ENCODE data around the gene SMCO3. TPM values are rescaled to one million over a fixed set of nuclear protein-coding genes. Genes with fewer than 3 reads are reported as not detected.

SMCO3 gene
- polyA plus RNA-seq, 1 donor from 2014 or later: 2.7 TPM

DNA sequence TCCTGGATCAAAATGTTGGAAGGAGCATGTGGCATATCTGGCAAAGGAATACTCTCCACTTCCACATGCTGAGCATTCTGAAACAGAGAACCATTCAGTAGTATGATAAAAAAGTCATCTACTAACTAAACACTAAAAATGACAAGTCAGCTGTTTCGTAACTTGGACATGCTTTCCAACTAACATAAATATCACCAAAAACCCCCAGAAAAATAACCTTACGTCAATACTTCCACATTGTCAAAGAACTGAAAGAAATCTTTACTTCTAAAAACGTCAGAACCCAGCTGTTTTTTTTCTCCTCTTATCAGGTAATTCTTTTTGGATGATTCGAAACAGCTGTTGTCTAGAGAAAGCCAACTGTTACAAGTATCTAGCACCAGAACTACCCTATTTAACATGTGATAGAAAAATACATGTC lies 18.9 kb downstream of the SMCO3 start:
- Histone ChIP-seq H3K79me2 (replicated peaks; ENCODE audit: insufficient read depth, low read length) (peaks cover 23% of the 10 kb centered on the region), H3K9me2 (ENCODE audit: insufficient read depth, low read length) (no peaks in the 10 kb centered on the region), H3K9me3 (ENCODE audit: low read length) (no peaks in the 10 kb centered on the region), H3K9ac (ENCODE audit: low read length) (no peak overlapping the region), H3K27ac (ENCODE audit: low read length) (no peak overlapping the region), H3F3A (ENCODE audit: insufficient read depth, low read length, poor library complexity, severe bottlenecking) (no peaks in the 10 kb centered on the region), H3K27me3 (ENCODE audit: insufficient read depth, low read depth, low read length) (no peaks in the 10 kb centered on the region), H3K36me3 (ENCODE audit: insufficient read depth, low read length) (peaks cover 35% of the 10 kb centered on the region), H3K4me2 (ENCODE audit: low read length) (no peak overlapping the region), H3K4me3 (ENCODE audit: low read length) (no peak overlapping the region), H4K20me1 (ENCODE audit: insufficient read depth) (no peaks in the 10 kb centered on the region), H2AFZ (ENCODE audit: low read depth, low read length) (no peak overlapping the region)
- TF ChIP-seq TAF1 (IDR thresholded peaks at IDR 0.05; ENCODE audit: low read depth): no peak
- no peak for TF ChIP-seq POLR2AphosphoS5 (IDR thresholded peaks at IDR 0.05)
- no peak for TF ChIP-seq RAD21 (conservative IDR thresholded peaks at IDR 0.05)
- no peak for TF ChIP-seq SMC3 (conservative IDR thresholded peaks at IDR 0.05; ENCODE audit: poor library complexity)

DNA sequence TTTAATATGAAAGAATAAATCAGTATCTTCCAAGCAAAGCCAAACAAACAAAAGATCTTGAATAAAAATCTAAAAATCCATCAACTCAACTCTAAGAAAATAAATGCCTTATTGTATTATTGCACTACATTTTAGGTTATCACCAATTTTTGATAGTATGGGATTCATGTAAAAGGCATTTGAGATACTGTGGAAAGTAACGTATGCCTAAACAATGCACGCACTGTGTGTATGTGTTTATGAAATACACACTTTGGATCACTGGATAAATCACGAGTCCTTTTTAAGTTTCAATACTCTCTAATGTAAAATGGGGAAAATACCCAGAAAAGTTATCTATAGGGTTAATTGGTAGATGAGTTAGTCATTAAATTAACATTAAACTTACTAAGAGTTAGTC lies 28.4 kb downstream of the SMCO3 start:
- no peak overlapping the region for H3K27ac ChIP-seq (ENCODE audit: low read length)
- no peaks in the 10 kb centered on the region for H3F3A ChIP-seq (ENCODE audit: insufficient read depth, low read length, poor library complexity, severe bottlenecking)
- H3K79me2 ChIP-seq (replicated peaks; ENCODE audit: insufficient read depth, low read length): no peaks in the 10 kb centered on the region
- H2AFZ ChIP-seq (ENCODE audit: low read depth, low read length): no peak overlapping the region
- H3K36me3 ChIP-seq (ENCODE audit: insufficient read depth, low read length): peaks cover 22% of the 10 kb centered on the region
- TF ChIP-seq POLR2AphosphoS5 (IDR thresholded peaks at IDR 0.05) (no peak), MXI1 (conservative IDR thresholded peaks at IDR 0.05; ENCODE audit: poor library complexity, severe bottlenecking) (no peak), EZH2 (IDR thresholded peaks at IDR 0.05; ENCODE audit: borderline replicate concordance, insufficient read depth, low read length, poor library complexity, severe bottlenecking) (no peak), SMC3 (conservative IDR thresholded peaks at IDR 0.05; ENCODE audit: poor library complexity) (no peak), EP300 (conservative IDR thresholded peaks at IDR 0.05; ENCODE audit: poor library complexity, severe bottlenecking) (no peak)
- no peaks in the 10 kb centered on the region for H4K20me1 ChIP-seq (ENCODE audit: insufficient read depth)
- H3K9me2 ChIP-seq (ENCODE audit: insufficient read depth, low read length): no peaks in the 10 kb centered on the region
- H3K27me3 ChIP-seq (ENCODE audit: insufficient read depth, low read depth, low read length): no peaks in the 10 kb centered on the region
- H3K4me3 ChIP-seq (ENCODE audit: low read length): no peak overlapping the region
- no peaks in the 10 kb centered on the region for H3K9me3 ChIP-seq (ENCODE audit: low read length)
- H3K9ac ChIP-seq (ENCODE audit: low read length): no peak overlapping the region
- no peak overlapping the region for H3K4me2 ChIP-seq (ENCODE audit: low read length)

DNA sequence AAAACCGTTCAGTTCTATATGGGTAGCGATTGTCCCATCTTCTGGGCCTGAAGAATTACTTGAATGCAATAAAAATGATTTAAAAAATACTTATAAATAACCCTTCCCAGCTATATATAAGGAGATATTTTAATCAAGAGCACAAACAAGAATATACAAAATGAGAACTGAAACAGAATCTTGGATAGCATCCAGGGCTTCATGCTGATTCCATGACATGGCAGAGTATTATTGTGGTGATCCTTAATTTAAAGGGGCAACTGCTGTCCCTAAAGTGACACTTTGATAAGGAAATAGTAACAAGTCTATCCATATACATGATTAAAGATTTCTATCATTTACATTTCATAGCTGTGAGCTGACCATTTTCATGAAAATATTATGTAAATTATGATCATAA lies 29.5 kb downstream of the SMCO3 start:
- H3F3A ChIP-seq (ENCODE audit: insufficient read depth, low read length, poor library complexity, severe bottlenecking): no peaks in the 10 kb centered on the region
- H3K4me3 ChIP-seq (ENCODE audit: low read length): no peak overlapping the region
- no peaks in the 10 kb centered on the region for H3K79me2 ChIP-seq (replicated peaks; ENCODE audit: insufficient read depth, low read length)
- no peaks in the 10 kb centered on the region for H3K9me3 ChIP-seq (ENCODE audit: low read length)
- no peaks in the 10 kb centered on the region for H3K9me2 ChIP-seq (ENCODE audit: insufficient read depth, low read length)
- no peak overlapping the region for H3K9ac ChIP-seq (ENCODE audit: low read length)
- TF ChIP-seq RAD21 (conservative IDR thresholded peaks at IDR 0.05): no peak
- TF ChIP-seq, protein P1, sequence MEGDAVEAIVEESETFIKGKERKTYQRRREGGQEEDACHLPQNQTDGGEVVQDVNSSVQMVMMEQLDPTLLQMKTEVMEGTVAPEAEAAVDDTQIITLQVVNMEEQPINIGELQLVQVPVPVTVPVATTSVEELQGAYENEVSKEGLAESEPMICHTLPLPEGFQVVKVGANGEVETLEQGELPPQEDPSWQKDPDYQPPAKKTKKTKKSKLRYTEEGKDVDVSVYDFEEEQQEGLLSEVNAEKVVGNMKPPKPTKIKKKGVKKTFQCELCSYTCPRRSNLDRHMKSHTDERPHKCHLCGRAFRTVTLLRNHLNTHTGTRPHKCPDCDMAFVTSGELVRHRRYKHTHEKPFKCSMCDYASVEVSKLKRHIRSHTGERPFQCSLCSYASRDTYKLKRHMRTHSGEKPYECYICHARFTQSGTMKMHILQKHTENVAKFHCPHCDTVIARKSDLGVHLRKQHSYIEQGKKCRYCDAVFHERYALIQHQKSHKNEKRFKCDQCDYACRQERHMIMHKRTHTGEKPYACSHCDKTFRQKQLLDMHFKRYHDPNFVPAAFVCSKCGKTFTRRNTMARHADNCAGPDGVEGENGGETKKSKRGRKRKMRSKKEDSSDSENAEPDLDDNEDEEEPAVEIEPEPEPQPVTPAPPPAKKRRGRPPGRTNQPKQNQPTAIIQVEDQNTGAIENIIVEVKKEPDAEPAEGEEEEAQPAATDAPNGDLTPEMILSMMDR (IDR thresholded peaks at IDR 0.05; ENCODE audit: poor library complexity, severe bottlenecking): no peak
- no peak for TF ChIP-seq EP300 (conservative IDR thresholded peaks at IDR 0.05; ENCODE audit: poor library complexity, severe bottlenecking)
- TF ChIP-seq, protein P2, sequence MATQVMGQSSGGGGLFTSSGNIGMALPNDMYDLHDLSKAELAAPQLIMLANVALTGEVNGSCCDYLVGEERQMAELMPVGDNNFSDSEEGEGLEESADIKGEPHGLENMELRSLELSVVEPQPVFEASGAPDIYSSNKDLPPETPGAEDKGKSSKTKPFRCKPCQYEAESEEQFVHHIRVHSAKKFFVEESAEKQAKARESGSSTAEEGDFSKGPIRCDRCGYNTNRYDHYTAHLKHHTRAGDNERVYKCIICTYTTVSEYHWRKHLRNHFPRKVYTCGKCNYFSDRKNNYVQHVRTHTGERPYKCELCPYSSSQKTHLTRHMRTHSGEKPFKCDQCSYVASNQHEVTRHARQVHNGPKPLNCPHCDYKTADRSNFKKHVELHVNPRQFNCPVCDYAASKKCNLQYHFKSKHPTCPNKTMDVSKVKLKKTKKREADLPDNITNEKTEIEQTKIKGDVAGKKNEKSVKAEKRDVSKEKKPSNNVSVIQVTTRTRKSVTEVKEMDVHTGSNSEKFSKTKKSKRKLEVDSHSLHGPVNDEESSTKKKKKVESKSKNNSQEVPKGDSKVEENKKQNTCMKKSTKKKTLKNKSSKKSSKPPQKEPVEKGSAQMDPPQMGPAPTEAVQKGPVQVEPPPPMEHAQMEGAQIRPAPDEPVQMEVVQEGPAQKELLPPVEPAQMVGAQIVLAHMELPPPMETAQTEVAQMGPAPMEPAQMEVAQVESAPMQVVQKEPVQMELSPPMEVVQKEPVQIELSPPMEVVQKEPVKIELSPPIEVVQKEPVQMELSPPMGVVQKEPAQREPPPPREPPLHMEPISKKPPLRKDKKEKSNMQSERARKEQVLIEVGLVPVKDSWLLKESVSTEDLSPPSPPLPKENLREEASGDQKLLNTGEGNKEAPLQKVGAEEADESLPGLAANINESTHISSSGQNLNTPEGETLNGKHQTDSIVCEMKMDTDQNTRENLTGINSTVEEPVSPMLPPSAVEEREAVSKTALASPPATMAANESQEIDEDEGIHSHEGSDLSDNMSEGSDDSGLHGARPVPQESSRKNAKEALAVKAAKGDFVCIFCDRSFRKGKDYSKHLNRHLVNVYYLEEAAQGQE (IDR thresholded peaks at IDR 0.05; ENCODE audit: borderline replicate concordance): no peak
- no peak for TF ChIP-seq EZH2 (IDR thresholded peaks at IDR 0.05; ENCODE audit: borderline replicate concordance, insufficient read depth, low read length, poor library complexity, severe bottlenecking)
- TF ChIP-seq MXI1 (conservative IDR thresholded peaks at IDR 0.05; ENCODE audit: poor library complexity, severe bottlenecking): no peak
- no peak for TF ChIP-seq SMC3 (conservative IDR thresholded peaks at IDR 0.05; ENCODE audit: poor library complexity)
- TF ChIP-seq POLR2AphosphoS5 (IDR thresholded peaks at IDR 0.05): no peak
- TF ChIP-seq TAF1 (IDR thresholded peaks at IDR 0.05; ENCODE audit: low read depth): no peak
- H3K4me2 ChIP-seq (ENCODE audit: low read length): no peak overlapping the region
- H3K27ac ChIP-seq (ENCODE audit: low read length): no peak overlapping the region
- H4K20me1 ChIP-seq (ENCODE audit: insufficient read depth): no peaks in the 10 kb centered on the region
- H3K27me3 ChIP-seq (ENCODE audit: insufficient read depth, low read depth, low read length): no peaks in the 10 kb centered on the region
- no peak overlapping the region for H2AFZ ChIP-seq (ENCODE audit: low read depth, low read length)
- H3K36me3 ChIP-seq (ENCODE audit: insufficient read depth, low read length): peaks cover 11% of the 10 kb centered on the region
